SK-N-MC (cell line): ENCODE data around the gene NGLY1.

Experiments
- EZH2 ChIP-seq: fragments of 200-600 bp; sonication (generic); IDR thresholded peaks from one replicate; pipeline ENCODE4 v1.6.1; 2017; ENCODE audit warnings: antibody characterized with exemption
- FOXP2 ChIP-seq: optimal IDR thresholded peaks from 2 replicates; pipeline ENCODE3; 2011; ENCODE audit warnings: mild to moderate bottlenecking, moderate library complexity; ENCODE audit not compliant: insufficient read depth; ENCODE audit errors: extremely low read length, control extremely low read depth
- POLR2AphosphoS5 ChIP-seq: IDR thresholded peaks from 2 replicates; pipeline ENCODE4 v1.6.1; 2012; ENCODE audit warnings: mild to moderate bottlenecking, low read depth, low read length, borderline replicate concordance

DNA sequence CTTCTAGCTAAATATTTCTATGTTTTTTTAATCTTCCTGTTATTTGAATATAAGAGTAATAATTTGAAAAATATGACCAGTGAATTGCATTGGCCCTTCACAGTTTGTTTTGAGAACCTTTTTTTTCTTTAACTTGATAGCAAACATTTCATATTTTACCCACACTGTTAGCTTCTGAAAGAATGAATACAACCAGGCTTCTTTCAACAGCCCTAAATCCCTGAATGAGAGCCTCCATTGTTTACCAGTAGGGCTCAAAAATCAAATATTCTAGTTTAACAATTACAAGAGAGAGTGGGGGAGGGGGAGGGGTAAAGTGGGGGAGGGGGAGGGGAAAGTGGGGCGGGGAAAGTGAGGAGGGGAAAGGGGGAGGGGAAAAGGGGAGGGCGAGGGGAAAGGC, 104.1 kb downstream of the NGLY1 start:
- TF ChIP-seq POLR2AphosphoS5 (no peak), FOXP2 (no peak), EZH2 (no peak)
